A549 treated with DMSO at 1 μM for 4 hours (cell line): Measurements from ENCODE around the gene LILRA6. TPM values are rescaled to one million over a fixed set of nuclear protein-coding genes. Genes with fewer than 3 reads are reported as not detected.

ENCODE experiments used
- total RNA-seq: library from RNA; stranded (reverse); fragments of 200-300 nt; extraction: Qiagen RNA extraction; gene quantifications from 5 replicates; pipeline ENCODE4 v1.2.3, GENCODE V29; 2022; ENCODE audit warnings: low read depth

LILRA6 gene
- total RNA-seq: not detected in 5 replicates

DNA sequence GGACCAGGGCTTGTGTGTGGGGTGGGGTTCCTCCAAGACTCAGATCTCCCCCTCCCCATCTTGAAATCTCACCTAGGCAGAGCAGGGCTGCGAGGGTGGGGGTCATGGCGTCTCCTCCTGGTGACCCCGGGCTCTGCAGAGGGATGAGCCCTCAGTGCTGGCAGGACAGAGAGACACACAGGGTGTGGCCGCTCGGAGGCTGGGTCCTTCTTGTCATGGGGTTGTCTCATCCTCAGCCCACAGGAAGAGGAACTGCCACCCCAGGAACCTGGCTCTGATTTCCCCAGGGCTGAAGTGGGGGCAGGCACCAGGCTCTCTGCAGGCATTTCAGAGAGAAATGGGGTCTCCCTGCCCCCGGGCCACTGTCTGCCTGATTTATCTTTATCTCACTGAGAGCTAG is at the start of gene LILRA6:
TSS of gene LILRA6 (minus strand) at position 145 of the 400 bp plus-strand sequence.

DNA sequence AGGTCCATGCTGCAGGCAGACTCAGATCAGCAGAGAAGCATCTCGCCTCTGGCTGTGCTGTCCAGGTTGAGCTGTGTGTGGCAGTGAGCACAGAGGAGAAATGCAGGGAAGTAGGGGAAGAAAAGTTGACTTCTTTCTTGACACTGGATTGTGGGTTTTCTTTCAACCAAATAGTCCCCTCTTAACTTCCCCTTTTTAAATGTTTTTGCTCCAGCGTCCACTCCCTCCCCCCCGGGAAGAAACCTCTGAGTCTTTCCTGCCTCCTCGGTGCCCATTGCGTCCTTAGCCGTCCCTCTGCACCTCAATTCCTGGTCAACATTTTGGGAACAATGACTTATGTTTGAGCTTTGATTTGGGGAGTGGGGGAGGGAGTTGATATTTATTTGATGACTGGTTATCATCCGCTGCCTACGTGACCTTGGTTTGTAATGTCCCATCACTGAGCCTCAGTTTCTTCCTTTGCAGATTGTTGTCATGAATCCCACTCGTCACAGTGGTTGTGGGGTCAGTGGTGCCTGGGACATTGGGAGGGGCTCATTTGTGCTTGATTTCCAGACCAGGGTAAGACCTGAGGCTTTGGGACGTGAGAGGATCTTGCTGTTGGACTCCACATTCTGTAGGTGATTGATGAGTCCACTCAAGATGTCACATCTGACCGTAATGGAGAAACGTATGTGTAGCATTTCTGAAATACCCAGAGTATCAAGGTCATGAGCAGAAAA is 38.6 kb upstream of the LILRA6 start, which contains the start of gene LILRB2:
TSS of gene LILRB2 (minus strand) at position 104 of the 722 bp plus-strand sequence. CDS start 614 bp downstream, outside the sequence.

GRCh38 chr19:54257116-54257480 is 14.5 kb upstream of the LILRA6 start, which contains the start of gene LILRB5:
LILRB5 (minus strand) TSS chr19:54257273; CDS start chr19:54257193, 80 bp downstream.

DNA sequence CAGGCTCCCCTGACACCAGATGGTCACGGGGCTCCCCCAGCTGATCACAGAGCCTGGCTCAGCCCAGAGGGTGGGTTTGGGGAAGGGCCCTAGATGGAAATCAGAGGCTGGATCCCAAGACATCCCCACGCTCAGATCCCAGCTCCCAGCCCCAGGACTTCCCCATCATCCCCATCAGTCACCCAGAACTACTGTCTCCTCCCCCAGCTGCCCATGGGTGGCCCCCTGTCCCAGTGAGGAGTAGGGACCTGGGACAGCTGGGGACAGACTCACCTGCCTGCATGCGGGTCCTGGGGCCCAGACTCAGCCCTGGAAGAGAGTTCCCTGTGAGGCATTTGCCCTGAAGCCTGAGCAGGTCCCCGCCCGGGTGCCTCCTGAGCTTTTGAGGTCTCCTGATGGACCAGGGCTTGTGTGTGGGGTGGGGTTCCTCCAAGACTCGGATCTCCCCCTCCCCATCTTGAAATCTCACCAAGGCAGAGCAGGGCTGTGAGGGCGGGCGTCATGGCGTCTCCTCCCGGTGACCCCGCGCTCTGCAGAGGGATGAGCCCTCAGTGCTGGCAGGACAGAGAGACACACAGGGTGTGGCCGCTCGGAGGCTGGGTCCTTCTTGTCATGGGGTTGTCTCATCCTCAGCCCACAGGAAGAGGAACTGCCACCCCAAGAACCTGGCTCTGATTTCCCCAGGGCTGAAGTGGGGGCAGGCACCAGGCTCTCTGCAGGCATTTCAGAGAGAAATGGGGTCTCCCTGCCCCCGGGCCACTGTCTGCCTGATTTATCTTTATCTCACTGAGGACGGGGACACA is 19.9 kb downstream of the LILRA6 start, which contains the start of gene LILRB3:
TSS of gene LILRB3 (minus strand) at position 534 of the 803 bp plus-strand sequence. CDS start at position 503, 31 bp downstream.

GRCh38 chr19:54191011-54191810 is 51.4 kb downstream of the LILRA6 start, which contains the start of gene TSEN34:
TSEN34 (plus strand) TSS chr19:54191308; CDS start chr19:54191365, 57 bp downstream.

DNA sequence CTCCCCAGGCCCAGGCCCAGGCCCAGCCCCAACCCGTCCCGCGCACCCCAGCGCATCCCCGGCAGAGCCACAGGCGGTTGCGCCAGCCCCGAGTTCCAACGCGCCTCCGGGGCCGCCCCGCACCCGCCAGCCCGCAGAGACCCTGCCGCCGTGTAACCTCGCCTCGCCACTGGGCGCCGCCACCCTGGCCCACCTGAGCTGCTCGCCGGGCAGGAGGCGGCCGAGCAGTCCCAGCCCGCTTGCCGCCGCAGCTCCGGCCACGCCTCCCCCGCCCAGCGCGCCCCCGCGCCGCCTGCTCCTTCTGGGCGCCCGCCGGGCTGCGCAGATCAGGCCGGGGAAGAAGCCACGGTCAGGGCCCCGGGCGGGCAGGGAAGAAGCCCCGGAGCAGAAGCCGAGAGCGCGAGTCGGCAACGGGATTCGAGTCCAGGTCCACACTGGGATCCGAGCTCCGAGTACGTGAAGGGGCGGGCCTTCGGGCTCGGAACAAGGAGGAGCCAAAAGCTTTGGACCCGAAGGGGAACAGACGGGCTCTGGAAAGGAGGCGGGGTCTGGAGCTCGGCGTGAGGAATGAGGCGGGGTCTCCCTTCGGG is 53.4 kb downstream of the LILRA6 start, which contains the start of gene MBOAT7:
TSS of gene MBOAT7 (minus strand) at position 436 of the 590 bp plus-strand sequence. CDS start 1,072 bp downstream, outside the sequence.

Other genes with a start within 250 kb of the LILRA6 start
- gene VSTM1, start 178.9 kb downstream of the LILRA6 start, total RNA-seq: 0.48 to 1.0 TPM (median 0.62 TPM) in 5 replicates
- gene TARM1, start 161.4 kb downstream of the LILRA6 start, total RNA-seq: not detected in 5 replicates
- gene OSCAR, start 142.0 kb downstream of the LILRA6 start, total RNA-seq: 0.25 to 0.47 TPM (median 0.42 TPM) in 4 of 5 replicates, not detected in the other
- gene NDUFA3, start 139.9 kb downstream of the LILRA6 start, total RNA-seq: 201 to 236 TPM (median 209 TPM) in 5 replicates
- gene TFPT, start 127.1 kb downstream of the LILRA6 start, total RNA-seq: 21.0 to 32.2 TPM (median 23.7 TPM) in 5 replicates
- 109 to 123 TPM (median 115 TPM) in 5 replicates for gene PRPF31, start 127.0 kb downstream of the LILRA6 start, total RNA-seq
- gene CNOT3, start 105.0 kb downstream of the LILRA6 start, total RNA-seq: 58.2 to 75.0 TPM (median 66.9 TPM) in 5 replicates
- gene LENG1, start 83.1 kb downstream of the LILRA6 start, total RNA-seq: 8.2 to 9.7 TPM (median 8.5 TPM) in 5 replicates
- 0.99 to 1.2 TPM (median 1.1 TPM) in 5 replicates for gene TMC4, start 69.6 kb downstream of the LILRA6 start, total RNA-seq
- 125 to 191 TPM (median 159 TPM) in 5 replicates for gene MBOAT7, start 53.2 kb downstream of the LILRA6 start, total RNA-seq
- gene TSEN34, start 51.5 kb downstream of the LILRA6 start, total RNA-seq: 84.4 to 129 TPM (median 119 TPM) in 5 replicates
- gene RPS9, start 41.9 kb downstream of the LILRA6 start, total RNA-seq: 2,084 to 2,876 TPM (median 2,101 TPM) in 5 replicates
- 0.04 to 0.17 TPM (median 0.11 TPM) in 3 of 5 replicates, not detected in the others for gene LILRB3, start 19.8 kb downstream of the LILRA6 start, total RNA-seq
- gene LILRB5, start 14.5 kb upstream of the LILRA6 start, total RNA-seq: 0.02 TPM in 1 of 5 replicates, not detected in the others
- gene LILRB2, start 38.3 kb upstream of the LILRA6 start, total RNA-seq: 0.05 to 0.09 TPM (median 0.05 TPM) in 4 of 5 replicates, not detected in the other
- not detected in 5 replicates for gene LILRA5, start 70.4 kb upstream of the LILRA6 start, total RNA-seq
- gene LILRA4, start 96.4 kb upstream of the LILRA6 start, total RNA-seq: 0.08 TPM in 1 of 5 replicates, not detected in the others
- 0.16 TPM in 1 of 5 replicates, not detected in the others for gene LAIR1, start 122.1 kb upstream of the LILRA6 start, total RNA-seq
- 0.14 to 0.34 TPM (median 0.25 TPM) in 4 of 5 replicates, not detected in the other for gene TTYH1, start 172.7 kb upstream of the LILRA6 start, total RNA-seq
- gene LENG8, start 206.4 kb upstream of the LILRA6 start, total RNA-seq: 69.7 to 124 TPM (median 109 TPM) in 5 replicates
- 5.4 to 8.0 TPM (median 6.7 TPM) in 5 replicates for gene LENG9, start 221.0 kb upstream of the LILRA6 start, total RNA-seq
- gene CDC42EP5, start 230.5 kb upstream of the LILRA6 start, total RNA-seq: not detected in 5 replicates